CD4-positive, alpha-beta T cell treated with Interferon gamma for 1 hour (primary cell): ENCODE measurements around the gene MAPK8IP2.
"Not testable (repeated sequence)": the region's sequence is repeated elsewhere in the genome, so short reads cannot be mapped to it uniquely, and the experiment has no call there.

Source experiments
- DNase-seq: peaks from one replicate; pipeline ENCODE4 v3.0.0-alpha.2; 2020

The MAPK8IP2 gene

GRCh38 chr22:50620593-50621355 lies 20.2 kb downstream of the MAPK8IP2 start:
- peak; percentile 73 for DNase-seq

GRCh38 chr22:50621356-50621880 lies 20.8 kb downstream of the MAPK8IP2 start:
- peak; percentile 47 for DNase-seq

- peak; percentile 41 for DNase-seq
Measured at GRCh38 chr22:50621948-50622722, 21.5 kb downstream of the MAPK8IP2 start.

GRCh38 chr22:50622723-50623327 lies 22.2 kb downstream of the MAPK8IP2 start:
- no peak for DNase-seq

- DNase-seq: no peak
Measured at GRCh38 chr22:50624347-50625130, 23.9 kb downstream of the MAPK8IP2 start.

GRCh38 chr22:50625131-50625567 lies 24.6 kb downstream of the MAPK8IP2 start:
- no peak for DNase-seq

- DNase-seq: no peak
Measured at GRCh38 chr22:50625568-50626313, 25.1 kb downstream of the MAPK8IP2 start.

GRCh38 chr22:50626314-50626849 lies 25.8 kb downstream of the MAPK8IP2 start:
- no peak for DNase-seq

GRCh38 chr22:50626850-50627641 lies 26.5 kb downstream of the MAPK8IP2 start:
- no peak for DNase-seq

- peak; percentile 83 for DNase-seq
Measured at GRCh38 chr22:50627642-50628542, 27.3 kb downstream of the MAPK8IP2 start, which contains the start of gene ARSA. ARSA (minus strand) TSS chr22:50628152; CDS start chr22:50627779, 373 bp downstream.

- DNase-seq: peak; percentile 70
Measured at GRCh38 chr22:50628543-50629134, 28.0 kb downstream of the MAPK8IP2 start.

GRCh38 chr22:50630376-50630775 lies 29.8 kb downstream of the MAPK8IP2 start:
- no peak for DNase-seq

GRCh38 chr22:50633086-50633485 lies 32.5 kb downstream of the MAPK8IP2 start:
- DNase-seq: no peak

- DNase-seq: no peak
Measured at GRCh38 chr22:50633771-50634170, 33.2 kb downstream of the MAPK8IP2 start.

GRCh38 chr22:50635591-50635990 lies 35.0 kb downstream of the MAPK8IP2 start:
- no peak for DNase-seq

- not testable (repeated sequence) for DNase-seq
Measured at GRCh38 chr22:50640296-50640695, 39.7 kb downstream of the MAPK8IP2 start.

- DNase-seq: no peak
Measured at GRCh38 chr22:50640857-50641647, 40.5 kb downstream of the MAPK8IP2 start.
